Skeletal muscle satellite cell (primary cell): ENCODE measurements around the gene GPR89B. TPM values are rescaled to one million over a fixed set of nuclear protein-coding genes. Genes with fewer than 3 reads are reported as not detected.
A peak's percentile ranks its signal among the peaks of the same experiment; 100 is the strongest.
"Not testable (repeated sequence)": the region's sequence is repeated elsewhere in the genome, so short reads cannot be mapped to it uniquely, and the experiment has no call there.

Experiments used
- H3K27me3 ChIP-seq: 2 replicates; pipeline ENCODE4 v1.7.0; 2013; ENCODE audit warnings: low read length; ENCODE audit not compliant: control insufficient read depth, insufficient read depth
- H3K36me3 ChIP-seq: 2 replicates; pipeline ENCODE4 v1.7.0; 2013; ENCODE audit warnings: mild to moderate bottlenecking, control low read depth, low read length; ENCODE audit not compliant: insufficient read depth
- H3K4me1 ChIP-seq: 2 replicates; pipeline ENCODE4 v1.7.0; 2013; ENCODE audit warnings: low read length; ENCODE audit not compliant: control insufficient read depth, insufficient read depth
- H3K4me2 ChIP-seq: 2 replicates; pipeline ENCODE4 v1.7.0; 2013; ENCODE audit warnings: mild to moderate bottlenecking, low read length
- H3K4me3 ChIP-seq: 2 replicates; pipeline ENCODE4 v1.7.0; 2013; ENCODE audit warnings: low read length
- H3K9ac ChIP-seq: 2 replicates; pipeline ENCODE4 v1.7.0; 2013; ENCODE audit warnings: mild to moderate bottlenecking, low read depth, low read length, moderate library complexity
- H3K9me3 ChIP-seq: replicated peaks from 2 replicates; pipeline ENCODE4 v1.7.0; 2013; ENCODE audit warnings: mild to moderate bottlenecking, control low read depth, low read length
- small RNA-seq: library from RNA; depleted of rRNA; stranded (forward); fragments of <200 nt; gene quantifications from one replicate; pipeline ENCODE3, GENCODE V24; 2012

Gene GPR89B

DNA sequence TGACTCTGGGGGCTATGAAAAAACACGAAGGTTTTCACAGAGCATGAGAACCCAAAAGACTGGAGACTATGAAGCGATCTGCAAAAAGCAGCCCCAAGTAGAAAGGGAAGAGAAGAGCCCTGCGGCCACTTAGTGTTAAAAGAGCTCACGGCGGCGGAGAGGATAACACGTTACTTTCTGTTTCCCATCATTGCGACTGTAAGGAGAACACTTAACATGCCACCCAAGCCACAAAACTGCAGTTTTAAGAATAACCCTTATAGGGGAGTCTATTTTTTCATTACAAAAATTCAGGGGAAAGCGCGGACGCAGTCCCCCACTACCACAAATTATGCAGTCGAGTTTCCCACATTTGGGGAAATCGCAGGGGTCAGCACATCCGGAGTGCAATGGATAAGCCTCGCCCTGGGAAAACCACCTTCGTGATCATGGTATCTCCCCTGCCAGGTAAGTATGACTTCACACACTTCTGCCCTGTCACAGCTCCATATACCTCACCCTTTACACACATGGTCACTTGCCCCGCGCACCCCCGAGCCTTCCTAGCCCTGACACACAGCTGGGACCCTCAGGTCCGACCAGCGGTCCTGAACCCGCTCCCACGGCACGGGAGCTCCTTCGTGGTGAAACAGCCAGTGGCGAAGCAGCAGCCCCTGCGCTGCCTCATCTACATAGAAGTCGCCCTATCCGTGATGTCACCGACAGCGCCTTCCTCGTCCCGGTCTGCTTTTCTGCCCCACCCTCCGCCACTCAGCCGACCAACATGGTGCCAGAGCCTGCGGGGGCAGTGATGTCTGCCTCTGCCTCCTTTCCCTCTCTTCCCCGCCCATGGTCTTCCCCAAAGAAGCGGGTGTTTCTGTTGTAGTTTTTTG lies 110.5 kb downstream of the GPR89B start:
- not testable (repeated sequence) for H3K27me3 ChIP-seq, H3K4me1 ChIP-seq, H3K9me3 ChIP-seq, H3K36me3 ChIP-seq
- H3K9ac ChIP-seq = peak overlapping the region; percentile 70
- peak overlapping the region; percentile 66 for H3K4me2 ChIP-seq
- H3K4me3 ChIP-seq = peak overlapping the region; percentile 59

Small RNAs within 50 kb of the gene (small RNA-seq; reads per million reads assigned to genes)
- gene RNU1-129P (not detected), gene RNVU1-7 (1,206 reads per million, percentile 99 among the genes with 10 or more reads in this experiment)
